ENCODE data around the gene FAM111A.

The FAM111A gene

GRCh38 chr11:59179121-59179520 lies 36.5 kb downstream of the FAM111A start:
- no peak for FAIRE-seq
- DNase-seq (ENCODE audit: low spot score): no peak

DNA sequence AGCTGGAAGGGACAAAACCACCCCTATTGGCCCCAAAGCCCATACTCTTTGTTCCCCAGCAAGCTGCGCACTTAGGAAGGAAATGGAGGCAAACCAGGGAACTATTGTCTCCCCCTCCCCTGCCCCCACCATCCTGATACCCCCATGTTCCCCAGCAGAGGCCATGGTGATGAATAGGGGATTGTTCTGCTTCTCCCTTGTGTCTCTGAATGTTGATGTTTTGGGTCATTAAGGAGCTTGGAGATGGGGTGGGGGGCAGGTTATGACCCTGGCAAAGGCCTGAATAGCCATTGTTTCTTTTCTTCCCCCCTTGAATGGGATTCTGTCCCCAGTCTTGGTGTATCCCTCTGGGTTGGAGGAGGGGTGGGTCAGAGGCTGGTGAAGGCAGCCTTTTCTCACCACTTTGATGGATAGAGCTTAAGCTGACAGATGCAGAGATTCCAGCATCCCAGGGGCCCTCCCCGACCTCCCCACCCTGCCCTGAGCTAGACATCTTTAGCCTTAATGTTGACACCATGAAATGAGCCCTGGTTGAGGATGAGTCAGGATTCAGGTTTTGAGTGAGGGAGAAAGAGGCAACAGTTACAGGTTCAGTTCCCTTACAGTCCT lies 37.6 kb downstream of the FAM111A start:
- DNase-seq (ENCODE audit: low spot score) (no peak), FAIRE-seq (no peak)

DNA sequence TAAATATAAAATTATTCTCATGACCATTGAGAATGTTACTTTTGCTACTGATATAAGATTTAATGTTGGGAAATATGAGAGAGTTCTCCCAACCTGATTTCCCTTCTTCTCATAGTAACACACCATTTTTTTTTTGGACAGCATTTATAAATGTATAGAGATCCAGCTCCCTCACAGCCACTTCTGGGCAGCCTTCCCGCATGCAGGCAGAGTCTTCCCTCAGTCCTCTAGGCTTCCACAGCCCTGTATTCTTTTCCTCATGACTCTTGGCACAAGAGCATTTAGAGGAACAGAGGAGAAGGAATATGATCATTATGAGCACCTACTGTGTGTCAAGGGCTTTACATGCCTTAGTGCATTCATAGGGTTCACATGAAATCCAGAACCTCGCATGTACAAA lies 38.3 kb downstream of the FAM111A start:
- FAIRE-seq (no peak), DNase-seq (ENCODE audit: low spot score) (no peak)

GRCh38 chr11:59181746-59182456 lies 39.2 kb downstream of the FAM111A start:
- DNase-seq (ENCODE audit: low spot score) (no peak), FAIRE-seq (no peak)

DNA sequence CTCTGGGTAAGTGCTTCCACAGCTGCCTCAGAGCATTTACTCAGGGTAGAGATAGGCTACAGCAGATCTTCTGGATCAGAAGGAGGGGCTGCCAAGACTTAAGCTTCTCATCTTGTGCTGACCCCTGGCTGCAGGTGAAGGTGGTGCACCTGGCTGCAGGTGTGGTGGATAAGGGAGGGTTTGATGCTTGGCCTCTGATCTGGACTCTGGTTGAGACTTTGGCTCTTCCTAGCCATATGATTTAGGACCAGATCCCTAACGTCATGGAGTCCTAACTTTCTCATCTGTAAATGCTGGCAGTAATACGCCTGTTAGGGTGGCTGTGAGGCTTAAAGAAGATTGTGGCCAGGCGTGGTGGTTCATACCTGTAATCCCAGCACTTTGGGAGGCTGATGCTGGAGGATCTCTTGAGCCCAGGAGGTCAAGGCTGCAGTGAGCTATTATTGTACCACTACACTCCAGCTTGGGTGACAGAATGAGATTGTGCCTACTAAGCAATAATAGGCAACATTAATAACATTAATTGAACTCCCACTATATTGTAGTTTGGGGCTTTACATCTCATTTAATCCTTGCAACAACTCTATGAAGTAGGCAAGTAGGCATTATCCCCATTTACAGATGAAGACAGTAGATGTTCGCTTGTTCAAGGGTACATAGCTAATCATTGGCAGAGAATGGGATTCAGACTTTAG lies 39.9 kb downstream of the FAM111A start:
- no peak for DNase-seq (ENCODE audit: low spot score)
- FAIRE-seq: no peak

DNA sequence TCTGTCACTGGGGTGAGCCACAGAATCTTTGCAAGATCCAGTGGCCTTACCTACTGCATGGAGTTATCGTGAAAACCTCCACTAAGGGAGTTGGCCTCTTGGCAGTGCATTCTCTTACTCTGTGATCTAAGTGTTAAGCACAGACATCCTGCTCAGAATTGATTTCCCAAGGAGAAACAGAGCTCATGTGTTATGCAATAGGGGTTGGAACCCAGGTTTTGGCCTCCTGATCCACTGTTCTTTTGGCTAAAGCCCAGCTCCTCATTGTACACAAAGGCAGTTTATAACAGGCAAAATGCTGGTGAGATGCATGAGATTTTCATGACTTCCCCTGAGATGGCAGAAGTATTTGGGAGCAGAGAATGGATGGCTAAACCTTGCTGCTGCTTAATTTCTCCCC lies 41.1 kb downstream of the FAM111A start:
- FAIRE-seq: no peak
- no peak for DNase-seq (ENCODE audit: low spot score)

DNA sequence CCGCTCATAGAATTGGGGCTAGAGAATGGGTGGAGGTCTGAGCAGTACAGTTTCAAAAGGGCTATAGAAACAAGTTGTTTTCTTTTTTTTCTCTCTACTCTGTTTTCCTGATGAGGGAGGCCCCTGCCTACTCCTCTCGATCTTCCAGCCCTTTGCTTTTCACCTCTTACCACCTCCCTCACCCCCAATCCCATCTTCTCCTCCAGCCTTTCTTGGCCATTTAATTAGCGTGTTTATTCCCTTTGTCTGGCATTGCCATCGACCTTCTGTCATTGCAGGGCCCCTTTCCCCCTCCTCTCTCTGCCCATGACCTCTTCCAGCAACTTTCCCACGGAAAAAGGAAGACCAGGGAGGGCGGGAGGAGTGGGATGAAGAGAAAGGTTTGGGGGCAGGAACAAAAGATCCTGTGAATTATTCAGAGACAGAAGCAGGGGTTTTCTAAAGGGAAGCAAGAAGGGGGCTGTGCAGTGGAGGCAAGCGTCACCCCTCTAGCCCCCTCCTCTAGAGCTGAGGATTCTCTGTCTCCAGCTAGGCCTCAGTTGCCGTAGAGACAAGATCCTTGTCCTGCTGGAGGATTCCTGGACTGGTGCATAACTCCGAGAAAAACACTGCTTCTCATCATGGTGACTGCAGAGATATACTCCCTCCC lies 42.2 kb downstream of the FAM111A start:
- FAIRE-seq (no peak), DNase-seq (ENCODE audit: low spot score) (no peak)

GRCh38 chr11:59185386-59185945 lies 42.8 kb downstream of the FAM111A start:
- no peak for FAIRE-seq
- no peak for DNase-seq (ENCODE audit: low spot score)

- no peak for DNase-seq (ENCODE audit: low spot score)
- no peak for FAIRE-seq
Measured at GRCh38 chr11:59186130-59186594, 43.5 kb downstream of the FAM111A start.

- FAIRE-seq: no peak
Measured at GRCh38 chr11:59187035-59187434, 44.4 kb downstream of the FAM111A start.

DNA sequence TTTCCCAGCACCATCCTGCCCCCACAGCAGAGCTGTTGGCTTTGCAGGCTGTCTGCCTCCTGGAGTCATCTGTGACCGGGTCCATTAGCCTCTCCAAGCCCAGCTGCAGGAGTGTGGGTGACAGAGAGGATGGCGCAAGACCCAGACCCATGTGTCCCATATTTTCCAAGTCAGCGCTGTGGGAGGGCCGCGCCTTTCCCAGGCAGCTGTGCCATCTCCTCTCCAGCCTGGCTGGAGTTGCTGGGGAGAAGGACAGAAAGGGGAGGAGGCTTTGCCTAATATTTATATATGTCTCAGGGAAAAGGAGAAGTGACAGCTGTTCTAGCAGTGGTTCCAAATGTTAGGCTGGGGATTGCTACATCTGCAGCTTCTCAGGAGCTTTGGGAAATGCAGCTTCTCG lies 44.9 kb downstream of the FAM111A start:
- FAIRE-seq (no peak), DNase-seq (ENCODE audit: low spot score) (no peak)

More at GRCh38 chr11:59187035-59187434, 44.4 kb downstream of the FAM111A start:
- no peak for DNase-seq (ENCODE audit: low spot score)

GRCh38 chr11:59188954-59189353 lies 46.3 kb downstream of the FAM111A start:
- FAIRE-seq (no peak), DNase-seq (ENCODE audit: low spot score) (no peak)

GRCh38 chr11:59189986-59190385 lies 47.3 kb downstream of the FAM111A start:
- FAIRE-seq (no peak), DNase-seq (ENCODE audit: low spot score) (no peak)

- no peak for FAIRE-seq
- no peak for DNase-seq (ENCODE audit: low spot score)
Measured at GRCh38 chr11:59191095-59191494, 48.4 kb downstream of the FAM111A start.

DNA sequence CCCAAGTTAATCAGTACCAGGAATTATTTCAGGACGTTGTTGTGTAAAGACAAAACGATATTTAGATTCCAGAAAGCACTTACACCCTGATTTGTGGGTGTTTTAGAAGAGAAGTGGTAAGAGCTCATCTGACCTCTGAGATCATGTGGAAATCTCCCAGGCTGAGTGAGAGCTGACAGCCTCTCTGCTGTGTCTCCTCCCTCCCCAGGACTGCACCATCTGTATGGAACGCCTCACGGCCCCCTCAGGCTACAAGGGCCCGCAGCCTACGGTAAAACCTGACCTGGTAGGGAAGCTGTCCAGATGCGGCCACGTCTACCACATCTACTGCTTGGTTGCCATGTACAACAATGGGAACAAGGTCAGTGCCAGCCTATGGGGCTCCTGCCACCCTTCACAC lies 49.2 kb downstream of the FAM111A start:
- no peak for FAIRE-seq
- no peak for DNase-seq (ENCODE audit: low spot score)

- no peak for DNase-seq (ENCODE audit: low spot score)
- FAIRE-seq: no peak
Measured at GRCh38 chr11:59192446-59193020, 49.9 kb downstream of the FAM111A start.

DNA sequence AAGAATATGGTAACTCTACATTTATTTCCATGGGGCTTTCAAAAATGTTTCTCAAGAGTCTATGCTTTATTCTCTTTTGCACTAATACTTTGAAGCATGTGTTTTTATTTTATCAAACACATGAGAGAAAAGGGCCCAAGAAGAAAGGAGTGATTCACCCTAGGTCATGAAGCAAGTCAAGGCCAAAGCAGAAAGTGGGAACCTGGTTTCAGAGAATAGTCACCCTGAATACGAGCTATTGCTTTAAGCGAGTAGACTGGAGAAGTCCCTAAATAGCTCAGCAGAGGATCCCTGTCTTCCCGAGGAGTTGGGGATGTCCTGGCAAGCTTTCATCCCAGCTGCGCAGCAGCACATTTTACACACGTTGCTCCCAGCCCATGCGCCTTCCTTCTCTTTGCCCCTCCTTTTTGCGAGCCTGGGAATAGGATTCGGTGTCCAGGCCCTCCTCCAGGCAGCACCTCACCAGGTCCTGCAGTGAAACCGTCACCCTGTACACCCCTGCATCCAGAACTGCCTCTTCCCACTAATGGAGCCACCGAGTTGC lies 51.0 kb downstream of the FAM111A start:
- FAIRE-seq (no peak), DNase-seq (ENCODE audit: low spot score) (no peak)

DNA sequence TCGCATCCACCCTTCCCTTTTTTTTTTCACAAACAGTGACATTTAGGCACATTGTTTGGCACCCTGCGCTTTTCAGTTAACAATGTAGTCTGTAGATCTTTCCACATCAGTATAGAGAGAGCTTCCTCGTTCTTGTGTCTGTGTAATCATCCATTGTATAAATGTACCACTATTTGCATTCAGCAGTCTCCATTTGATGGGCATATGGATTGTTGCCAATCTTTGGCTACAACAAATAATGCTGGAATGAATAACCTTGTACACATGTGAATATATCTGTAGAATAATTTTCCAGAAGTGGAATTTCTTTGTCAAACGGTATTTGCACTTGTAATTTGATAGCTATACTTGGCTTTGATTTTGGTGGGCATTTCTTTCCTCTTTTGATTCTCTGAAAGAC lies 52.9 kb downstream of the FAM111A start:
- no peak for DNase-seq (ENCODE audit: low spot score)
- no peak for FAIRE-seq

GRCh38 chr11:59196777-59197176 lies 54.1 kb downstream of the FAM111A start:
- no peak for FAIRE-seq

GRCh38 chr11:59197991-59198390 lies 55.3 kb downstream of the FAM111A start:
- DNase-seq (ENCODE audit: low spot score): no peak
- no peak for FAIRE-seq

More at GRCh38 chr11:59196777-59197176, 54.1 kb downstream of the FAM111A start:
- DNase-seq (ENCODE audit: low spot score): no peak

DNA sequence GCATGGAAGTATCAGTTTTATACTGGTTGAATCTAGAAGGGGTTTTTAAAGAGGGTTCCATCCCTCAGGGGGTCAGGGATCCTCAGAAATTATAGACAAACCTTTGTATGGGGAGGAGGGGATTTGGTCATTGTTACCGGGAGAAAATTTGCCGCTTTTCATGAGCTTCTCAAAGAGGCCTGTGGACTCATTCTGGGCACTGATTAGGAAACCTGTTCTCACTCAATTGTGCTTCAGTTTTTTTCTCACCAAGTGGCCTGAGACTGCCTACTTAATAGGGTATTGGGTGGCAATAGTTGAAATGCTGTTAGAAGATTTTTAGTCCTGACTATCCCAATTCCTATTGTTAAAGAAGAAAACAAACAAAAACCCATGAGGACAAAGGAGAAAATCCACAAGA lies 56.1 kb downstream of the FAM111A start:
- no peak for FAIRE-seq
- DNase-seq (ENCODE audit: low spot score): no peak
